ENCODE results near the gene CDH13.

CDH13 gene

GRCh38 chr16:82805866-82806265, 179.1 kb downstream of the CDH13 start:
- no peaks in the 10 kb centered on the region for H3K4me1 Mint-ChIP-seq
- DNase-seq (ENCODE audit: low spot score in 2 of 2): no peak
- no peak overlapping the region for H3K27ac Mint-ChIP-seq (ENCODE audit: low read depth)
- H3K27me3 Mint-ChIP-seq: peaks cover 64% of the 10 kb centered on the region
- ATAC-seq (replicated peaks; ENCODE audit: extremely low read depth, poor library complexity, severe bottlenecking): no peak
- no peaks in the 10 kb centered on the region for H3K9me3 Mint-ChIP-seq
- no peaks in the 10 kb centered on the region for H3K36me3 Mint-ChIP-seq (ENCODE audit: insufficient read depth)
- H3K4me3 Mint-ChIP-seq: no peak overlapping the region

- DNase-seq (ENCODE audit: low spot score in 2 of 2) (no peak), ATAC-seq (replicated peaks; ENCODE audit: extremely low read depth, poor library complexity, severe bottlenecking) (no peak)
- Mint-ChIP-seq H3K27ac (ENCODE audit: low read depth) (no peak overlapping the region), H3K27me3 (peaks cover 64% of the 10 kb centered on the region), H3K4me1 (no peaks in the 10 kb centered on the region), H3K9me3 (no peaks in the 10 kb centered on the region), H3K36me3 (ENCODE audit: insufficient read depth) (no peaks in the 10 kb centered on the region), H3K4me3 (no peak overlapping the region)
Observed at GRCh38 chr16:82807311-82807710, 180.5 kb downstream of the CDH13 start.

- no peak for DNase-seq (ENCODE audit: low spot score in 2 of 2)
- Mint-ChIP-seq H3K4me3 (no peak overlapping the region), H3K27ac (ENCODE audit: low read depth) (no peak overlapping the region), H3K9me3 (no peaks in the 10 kb centered on the region), H3K36me3 (ENCODE audit: insufficient read depth) (no peaks in the 10 kb centered on the region), H3K27me3 (peaks cover 72% of the 10 kb centered on the region), H3K4me1 (no peaks in the 10 kb centered on the region)
- ATAC-seq (replicated peaks; ENCODE audit: extremely low read depth, poor library complexity, severe bottlenecking): no peak
Observed at GRCh38 chr16:82808036-82808435, 181.3 kb downstream of the CDH13 start.

GRCh38 chr16:82810077-82810476, 183.3 kb downstream of the CDH13 start:
- H3K9me3 Mint-ChIP-seq: no peaks in the 10 kb centered on the region

GRCh38 chr16:82814059-82814458, 187.3 kb downstream of the CDH13 start:
- no peaks in the 10 kb centered on the region for H3K36me3 Mint-ChIP-seq (ENCODE audit: insufficient read depth)
- no peak overlapping the region for H3K4me3 Mint-ChIP-seq
- peaks cover 37% of the 10 kb centered on the region for H3K27me3 Mint-ChIP-seq
- H3K27ac Mint-ChIP-seq (ENCODE audit: low read depth): no peak overlapping the region
- ATAC-seq (replicated peaks; ENCODE audit: extremely low read depth, poor library complexity, severe bottlenecking) (no peak), DNase-seq (ENCODE audit: low spot score in 2 of 2) (no peak)
- H3K9me3 Mint-ChIP-seq: no peaks in the 10 kb centered on the region
- H3K4me1 Mint-ChIP-seq: no peaks in the 10 kb centered on the region

More at GRCh38 chr16:82810077-82810476, 183.3 kb downstream of the CDH13 start:
- DNase-seq (ENCODE audit: low spot score in 2 of 2) (no peak), ATAC-seq (replicated peaks; ENCODE audit: extremely low read depth, poor library complexity, severe bottlenecking) (no peak)
- Mint-ChIP-seq H3K36me3 (ENCODE audit: insufficient read depth) (no peaks in the 10 kb centered on the region), H3K27ac (ENCODE audit: low read depth) (no peak overlapping the region), H3K27me3 (peaks cover 62% of the 10 kb centered on the region), H3K4me1 (no peaks in the 10 kb centered on the region), H3K4me3 (no peak overlapping the region)

GRCh38 chr16:82819286-82819685, 192.5 kb downstream of the CDH13 start:
- DNase-seq (ENCODE audit: low spot score in 2 of 2) (no peak), ATAC-seq (replicated peaks; ENCODE audit: extremely low read depth, poor library complexity, severe bottlenecking) (no peak)
- peaks cover 30% of the 10 kb centered on the region for H3K27me3 Mint-ChIP-seq
- no peaks in the 10 kb centered on the region for H3K36me3 Mint-ChIP-seq (ENCODE audit: insufficient read depth)
- H3K27ac Mint-ChIP-seq (ENCODE audit: low read depth): no peak overlapping the region
- H3K4me1 Mint-ChIP-seq: no peaks in the 10 kb centered on the region
- no peak overlapping the region for H3K4me3 Mint-ChIP-seq
- H3K9me3 Mint-ChIP-seq: no peaks in the 10 kb centered on the region

GRCh38 chr16:82820855-82821254, 194.1 kb downstream of the CDH13 start:
- H3K27me3 Mint-ChIP-seq: peaks cover 30% of the 10 kb centered on the region
- no peaks in the 10 kb centered on the region for H3K4me1 Mint-ChIP-seq
- H3K27ac Mint-ChIP-seq (ENCODE audit: low read depth): no peak overlapping the region
- no peak overlapping the region for H3K4me3 Mint-ChIP-seq
- H3K9me3 Mint-ChIP-seq: no peaks in the 10 kb centered on the region
- no peaks in the 10 kb centered on the region for H3K36me3 Mint-ChIP-seq (ENCODE audit: insufficient read depth)
- DNase-seq (ENCODE audit: low spot score in 2 of 2): no peak
- no peak for ATAC-seq (replicated peaks; ENCODE audit: extremely low read depth, poor library complexity, severe bottlenecking)

- no peaks in the 10 kb centered on the region for H3K9me3 Mint-ChIP-seq
- no peak for DNase-seq (ENCODE audit: low spot score in 2 of 2)
- no peak overlapping the region for H3K27ac Mint-ChIP-seq (ENCODE audit: low read depth)
- no peaks in the 10 kb centered on the region for H3K36me3 Mint-ChIP-seq (ENCODE audit: insufficient read depth)
- H3K4me3 Mint-ChIP-seq: no peak overlapping the region
- H3K27me3 Mint-ChIP-seq: peaks cover 35% of the 10 kb centered on the region
- ATAC-seq (replicated peaks; ENCODE audit: extremely low read depth, poor library complexity, severe bottlenecking): no peak
- H3K4me1 Mint-ChIP-seq: no peaks in the 10 kb centered on the region
Observed at GRCh38 chr16:82824408-82824807, 197.6 kb downstream of the CDH13 start.

- Mint-ChIP-seq H3K9me3 (no peaks in the 10 kb centered on the region), H3K27me3 (peaks cover 12% of the 10 kb centered on the region), H3K36me3 (ENCODE audit: insufficient read depth) (no peaks in the 10 kb centered on the region), H3K4me3 (no peak overlapping the region), H3K27ac (ENCODE audit: low read depth) (no peak overlapping the region), H3K4me1 (no peaks in the 10 kb centered on the region)
- DNase-seq (ENCODE audit: low spot score in 2 of 2) (no peak), ATAC-seq (replicated peaks; ENCODE audit: extremely low read depth, poor library complexity, severe bottlenecking) (no peak)
Observed at GRCh38 chr16:82829301-82829700, 202.5 kb downstream of the CDH13 start.

GRCh38 chr16:82830944-82831343, 204.2 kb downstream of the CDH13 start:
- no peaks in the 10 kb centered on the region for H3K4me1 Mint-ChIP-seq
- H3K27me3 Mint-ChIP-seq: peaks cover 20% of the 10 kb centered on the region
- no peak overlapping the region for H3K27ac Mint-ChIP-seq (ENCODE audit: low read depth)
- H3K36me3 Mint-ChIP-seq (ENCODE audit: insufficient read depth): no peaks in the 10 kb centered on the region
- no peak for ATAC-seq (replicated peaks; ENCODE audit: extremely low read depth, poor library complexity, severe bottlenecking)
- DNase-seq (ENCODE audit: low spot score in 2 of 2): no peak
- no peaks in the 10 kb centered on the region for H3K9me3 Mint-ChIP-seq
- no peak overlapping the region for H3K4me3 Mint-ChIP-seq

- Mint-ChIP-seq H3K4me3 (no peak overlapping the region), H3K9me3 (no peaks in the 10 kb centered on the region), H3K36me3 (ENCODE audit: insufficient read depth) (no peaks in the 10 kb centered on the region), H3K27me3 (peaks cover 33% of the 10 kb centered on the region), H3K27ac (ENCODE audit: low read depth) (no peak overlapping the region), H3K4me1 (no peaks in the 10 kb centered on the region)
- no peak for ATAC-seq (replicated peaks; ENCODE audit: extremely low read depth, poor library complexity, severe bottlenecking)
- no peak for DNase-seq (ENCODE audit: low spot score in 2 of 2)
Observed at GRCh38 chr16:82832821-82833220, 206.1 kb downstream of the CDH13 start.

GRCh38 chr16:82833378-82833993, 206.7 kb downstream of the CDH13 start:
- H3K27me3 Mint-ChIP-seq: peaks cover 33% of the 10 kb centered on the region
- DNase-seq (ENCODE audit: low spot score in 2 of 2): no peak
- no peak for ATAC-seq (replicated peaks; ENCODE audit: extremely low read depth, poor library complexity, severe bottlenecking)
- no peaks in the 10 kb centered on the region for H3K9me3 Mint-ChIP-seq
- H3K27ac Mint-ChIP-seq (ENCODE audit: low read depth): no peak overlapping the region
- no peak overlapping the region for H3K4me3 Mint-ChIP-seq
- H3K4me1 Mint-ChIP-seq: no peaks in the 10 kb centered on the region
- H3K36me3 Mint-ChIP-seq (ENCODE audit: insufficient read depth): no peaks in the 10 kb centered on the region

GRCh38 chr16:82834151-82834815, 207.5 kb downstream of the CDH13 start:
- H3K4me1 Mint-ChIP-seq: no peaks in the 10 kb centered on the region
- no peaks in the 10 kb centered on the region for H3K9me3 Mint-ChIP-seq
- no peaks in the 10 kb centered on the region for H3K36me3 Mint-ChIP-seq (ENCODE audit: insufficient read depth)
- ATAC-seq (replicated peaks; ENCODE audit: extremely low read depth, poor library complexity, severe bottlenecking) (no peak), DNase-seq (ENCODE audit: low spot score in 2 of 2) (no peak)
- peaks cover 27% of the 10 kb centered on the region for H3K27me3 Mint-ChIP-seq
- no peak overlapping the region for H3K27ac Mint-ChIP-seq (ENCODE audit: low read depth)
- H3K4me3 Mint-ChIP-seq: no peak overlapping the region
